ENCODE data around the gene RPP21.
A peak's percentile ranks its signal among the peaks of the same experiment; 100 is the strongest.

Gene RPP21

GRCh38 chr6:30349421-30350177, 4.6 kb downstream of the RPP21 start:
- Histone ChIP-seq H3K36me3 (ENCODE audit: control insufficient read depth in 5 of 5, insufficient read depth in 5 of 5, low read length in 5 of 5) (peaks cover 0 to 10% (median 6%) of the 10 kb centered on the region in 5 donors), H3K27ac (ENCODE audit: low read depth, low read length) (no peak overlapping the region), H3K27me3 (ENCODE audit: control insufficient read depth in 5 of 5, insufficient read depth in 4 of 5, low read length in 5 of 5) (no peaks in the 10 kb centered on the region), H3K4me3 (ENCODE audit: low read depth in 1 of 5, low read length in 5 of 5) (no peak overlapping the region), H3K9ac (ENCODE audit: low read length in 5 of 5) (no peak overlapping the region), H3K4me1 (ENCODE audit: control insufficient read depth in 5 of 5, insufficient read depth in 5 of 5, low read length in 5 of 5) (peaks cover 0 to 11% (median 10%) of the 10 kb centered on the region in 5 donors), H3K9me3 (ENCODE audit: control insufficient read depth in 5 of 5, low read length in 5 of 5) (no peaks in the 10 kb centered on the region)

DNA sequence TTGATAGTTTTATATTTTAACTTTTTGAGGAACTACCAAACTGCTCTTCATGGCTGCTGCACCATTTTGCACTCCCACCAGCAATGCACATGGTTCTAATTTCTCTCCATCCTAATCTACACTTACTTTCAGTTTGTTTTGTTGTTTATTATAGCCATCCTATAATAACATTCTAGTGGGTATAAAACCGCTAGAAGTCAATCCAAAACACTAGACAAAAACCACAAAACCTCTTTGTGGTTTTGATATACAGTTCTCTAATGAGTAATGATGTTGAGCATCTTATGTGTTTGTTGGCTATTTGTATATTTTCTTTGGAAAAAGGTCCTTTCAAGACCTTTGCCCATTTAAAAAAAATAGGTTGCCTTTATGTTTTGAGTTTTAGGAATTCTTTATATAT, 5.6 kb downstream of the RPP21 start:
- Histone ChIP-seq H3K4me1 (ENCODE audit: control insufficient read depth in 5 of 5, insufficient read depth in 5 of 5, low read length in 5 of 5) (peaks cover 0 to 7% (median 7%) of the 10 kb centered on the region in 5 donors), H3K9ac (ENCODE audit: low read length in 5 of 5) (no peak overlapping the region), H3K36me3 (ENCODE audit: control insufficient read depth in 5 of 5, insufficient read depth in 5 of 5, low read length in 5 of 5) (peaks cover 0 to 10% (median 6%) of the 10 kb centered on the region in 5 donors), H3K9me3 (ENCODE audit: control insufficient read depth in 5 of 5, low read length in 5 of 5) (no peaks in the 10 kb centered on the region), H3K27ac (ENCODE audit: low read depth, low read length) (no peak overlapping the region), H3K4me3 (ENCODE audit: low read depth in 1 of 5, low read length in 5 of 5) (no peak overlapping the region), H3K27me3 (ENCODE audit: control insufficient read depth in 5 of 5, insufficient read depth in 4 of 5, low read length in 5 of 5) (peaks cover 0 to 5% (median 2%) of the 10 kb centered on the region in 5 donors)

DNA sequence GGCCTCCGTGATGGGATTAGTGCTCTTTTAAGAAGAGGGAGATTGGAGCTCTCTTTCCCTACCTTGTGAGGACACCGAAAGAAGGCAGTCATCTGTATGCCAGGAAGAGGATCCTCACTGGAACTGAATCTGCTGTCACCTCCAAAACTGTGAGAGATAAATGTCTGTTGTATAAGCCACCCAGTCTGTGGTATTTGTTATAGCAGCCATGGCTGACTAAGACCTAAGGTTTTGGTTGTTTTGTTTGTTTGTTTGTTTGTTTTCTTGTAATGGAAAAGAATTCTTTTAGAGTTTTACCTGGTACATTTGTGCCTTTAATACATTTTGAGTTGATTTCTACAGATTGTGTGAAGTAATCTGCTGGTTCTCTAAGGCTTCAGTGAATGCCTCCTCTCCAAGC, 7.6 kb downstream of the RPP21 start:
- peaks cover 0 to 15% (median 3%) of the 10 kb centered on the region in 5 donors for H3K27me3 ChIP-seq (ENCODE audit: control insufficient read depth in 5 of 5, insufficient read depth in 4 of 5, low read length in 5 of 5)
- H3K9me3 ChIP-seq (ENCODE audit: control insufficient read depth in 5 of 5, low read length in 5 of 5) = no peaks in the 10 kb centered on the region
- H3K9ac ChIP-seq (ENCODE audit: low read length in 5 of 5) = no peak overlapping the region
- H3K27ac ChIP-seq (ENCODE audit: low read depth, low read length) = no peak overlapping the region
- H3K4me3 ChIP-seq (ENCODE audit: low read depth in 1 of 5, low read length in 5 of 5) = no peak overlapping the region
- peaks cover 0 to 1% (median 0%) of the 10 kb centered on the region in 5 donors for H3K36me3 ChIP-seq (ENCODE audit: control insufficient read depth in 5 of 5, insufficient read depth in 5 of 5, low read length in 5 of 5)
- peaks cover 0 to 2% (median 0%) of the 10 kb centered on the region in 5 donors for H3K4me1 ChIP-seq (ENCODE audit: control insufficient read depth in 5 of 5, insufficient read depth in 5 of 5, low read length in 5 of 5)

DNA sequence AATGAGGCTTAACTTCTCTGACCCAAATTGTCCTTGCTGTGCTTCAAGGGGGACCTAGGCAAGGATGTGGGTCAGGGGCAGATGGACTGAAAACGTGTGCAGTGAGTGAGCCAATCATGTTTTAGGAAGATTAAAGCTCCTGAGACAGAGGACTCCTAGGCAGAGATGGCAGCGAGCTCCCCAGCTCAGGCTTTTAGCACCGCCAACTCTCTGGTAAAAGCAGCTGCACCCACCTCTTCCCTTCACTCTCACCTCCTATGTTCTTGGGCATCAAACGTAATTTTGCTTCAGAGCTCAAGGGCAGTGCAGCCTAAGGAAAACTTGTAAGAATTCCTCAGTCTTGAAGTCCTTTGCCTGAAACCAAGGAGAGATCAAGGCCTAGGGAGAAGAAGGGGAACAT, 10.3 kb downstream of the RPP21 start:
- H3K36me3 ChIP-seq (ENCODE audit: control insufficient read depth in 5 of 5, insufficient read depth in 5 of 5, low read length in 5 of 5) = no peaks in the 10 kb centered on the region
- H3K9me3 ChIP-seq (ENCODE audit: control insufficient read depth in 5 of 5, low read length in 5 of 5) = no peaks in the 10 kb centered on the region
- no peak overlapping the region for H3K27ac ChIP-seq (ENCODE audit: low read depth, low read length)
- H3K4me1 ChIP-seq (ENCODE audit: control insufficient read depth in 5 of 5, insufficient read depth in 5 of 5, low read length in 5 of 5) = peaks cover 0 to 8% (median 6%) of the 10 kb centered on the region in 5 donors
- peaks cover 13 to 41% (median 24%) of the 10 kb centered on the region in 5 donors for H3K27me3 ChIP-seq (ENCODE audit: control insufficient read depth in 5 of 5, insufficient read depth in 4 of 5, low read length in 5 of 5)
- H3K9ac ChIP-seq (ENCODE audit: low read length in 5 of 5) = no peak overlapping the region
- no peak overlapping the region for H3K4me3 ChIP-seq (ENCODE audit: low read depth in 1 of 5, low read length in 5 of 5)

DNA sequence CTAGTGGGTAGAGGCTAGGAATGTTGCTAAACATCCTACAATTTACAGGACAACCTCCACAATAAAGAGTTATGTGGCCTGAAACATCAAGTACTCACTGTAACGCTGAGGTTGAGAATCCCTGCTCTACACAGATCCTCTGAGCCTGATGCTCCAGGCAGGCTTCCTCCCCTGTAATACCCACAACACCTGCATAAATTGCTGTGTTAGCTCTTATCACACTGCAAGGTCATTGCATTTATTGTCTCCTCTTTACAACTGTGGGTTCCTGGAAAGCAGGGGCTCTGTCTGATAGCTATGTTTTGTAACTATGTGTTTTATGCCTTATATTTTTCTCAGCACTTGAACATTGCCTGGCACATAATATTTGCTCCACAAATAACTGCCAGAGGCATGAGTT, 11.6 kb downstream of the RPP21 start:
- no peak overlapping the region for H3K27ac ChIP-seq (ENCODE audit: low read depth, low read length)
- no peak overlapping the region for H3K9ac ChIP-seq (ENCODE audit: low read length in 5 of 5)
- no peak overlapping the region for H3K4me3 ChIP-seq (ENCODE audit: low read depth in 1 of 5, low read length in 5 of 5)
- no peaks in the 10 kb centered on the region for H3K36me3 ChIP-seq (ENCODE audit: control insufficient read depth in 5 of 5, insufficient read depth in 5 of 5, low read length in 5 of 5)
- peaks cover 18 to 50% (median 25%) of the 10 kb centered on the region in 5 donors for H3K27me3 ChIP-seq (ENCODE audit: control insufficient read depth in 5 of 5, insufficient read depth in 4 of 5, low read length in 5 of 5)
- H3K9me3 ChIP-seq (ENCODE audit: control insufficient read depth in 5 of 5, low read length in 5 of 5) = no peaks in the 10 kb centered on the region
- H3K4me1 ChIP-seq (ENCODE audit: control insufficient read depth in 5 of 5, insufficient read depth in 5 of 5, low read length in 5 of 5) = peaks cover 0 to 8% (median 6%) of the 10 kb centered on the region in 5 donors

DNA sequence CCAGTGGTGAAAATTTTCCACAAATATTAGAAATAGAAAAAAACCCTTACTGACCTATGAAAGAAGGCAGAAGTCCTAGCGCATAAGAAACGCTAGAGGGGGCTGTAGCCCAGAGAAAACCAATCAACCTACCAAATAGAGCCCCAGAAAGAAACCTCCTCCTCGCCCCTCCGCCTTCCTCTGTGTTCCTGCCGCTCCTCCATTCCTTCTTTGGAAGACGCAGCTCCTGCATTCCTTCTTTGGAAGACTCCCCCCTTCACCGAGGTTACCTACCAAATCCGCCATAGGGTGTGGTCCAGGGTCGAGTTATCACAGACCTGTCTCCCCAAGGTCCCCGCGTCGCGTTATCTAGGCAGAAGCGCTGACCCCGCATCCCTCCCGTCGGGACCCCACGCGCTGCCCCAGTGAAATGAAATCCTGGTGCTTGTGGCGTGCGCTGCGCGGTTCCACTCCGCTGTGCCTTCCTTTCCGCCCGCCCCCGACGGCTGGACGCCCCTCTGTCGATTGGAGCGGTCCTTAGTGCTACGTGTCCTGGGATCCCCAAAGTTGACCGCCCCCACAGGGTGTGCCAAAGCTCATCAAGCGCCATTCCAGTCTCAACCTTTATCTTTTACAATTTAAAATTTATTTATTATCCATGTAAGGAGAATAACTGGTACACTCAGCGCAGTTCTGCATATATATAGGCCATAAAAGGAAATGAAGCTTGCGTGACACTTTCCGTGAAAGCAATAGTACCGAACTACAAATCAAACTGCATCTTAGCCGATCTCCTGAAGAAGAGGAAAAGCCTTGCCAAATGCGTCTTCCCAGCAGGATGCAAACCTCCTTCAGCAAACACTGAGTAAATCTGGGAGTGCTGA, 13.0 kb downstream of the RPP21 start:
- Histone ChIP-seq H3K27me3 (ENCODE audit: control insufficient read depth in 5 of 5, insufficient read depth in 4 of 5, low read length in 5 of 5) (peaks cover 18 to 50% (median 34%) of the 10 kb centered on the region in 5 donors), H3K27ac (ENCODE audit: low read depth, low read length) (no peak overlapping the region), H3K9me3 (ENCODE audit: control insufficient read depth in 5 of 5, low read length in 5 of 5) (peaks cover 0 to 4% (median 3%) of the 10 kb centered on the region in 5 donors), H3K36me3 (ENCODE audit: control insufficient read depth in 5 of 5, insufficient read depth in 5 of 5, low read length in 5 of 5) (no peaks in the 10 kb centered on the region), H3K4me1 (ENCODE audit: control insufficient read depth in 5 of 5, insufficient read depth in 5 of 5, low read length in 5 of 5) (peaks cover 0 to 8% (median 6%) of the 10 kb centered on the region in 5 donors), H3K4me3 (ENCODE audit: low read depth in 1 of 5, low read length in 5 of 5) (peak overlapping the region; percentile 37 to 56 (median 49)), H3K9ac (ENCODE audit: low read length in 5 of 5) (peak overlapping the region in 1 of 5 donors; percentile 13)

DNA sequence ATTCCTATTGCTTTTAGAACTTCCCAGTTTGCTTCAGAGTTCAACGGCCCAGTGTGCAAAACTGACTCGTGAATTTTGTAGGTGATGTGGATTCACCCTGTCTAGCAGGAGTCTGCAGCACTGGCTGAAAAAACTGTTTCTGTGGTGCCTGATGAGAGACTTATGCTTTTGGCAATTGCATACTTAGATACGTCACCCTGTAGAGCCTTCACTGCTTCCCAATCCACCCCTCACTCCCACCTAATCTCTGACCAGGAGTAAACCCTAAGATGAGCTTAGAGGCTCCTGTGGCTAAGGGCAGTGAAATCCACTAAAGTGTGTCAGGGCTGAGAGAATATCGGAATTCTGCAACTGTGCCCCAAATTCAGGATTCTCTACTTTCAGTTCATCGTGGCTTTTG, 14.3 kb downstream of the RPP21 start:
- Histone ChIP-seq H3K4me3 (ENCODE audit: low read depth in 1 of 5, low read length in 5 of 5) (no peak overlapping the region), H3K36me3 (ENCODE audit: control insufficient read depth in 5 of 5, insufficient read depth in 5 of 5, low read length in 5 of 5) (no peaks in the 10 kb centered on the region), H3K9ac (ENCODE audit: low read length in 5 of 5) (no peak overlapping the region), H3K27ac (ENCODE audit: low read depth, low read length) (no peak overlapping the region), H3K4me1 (ENCODE audit: control insufficient read depth in 5 of 5, insufficient read depth in 5 of 5, low read length in 5 of 5) (peaks cover 0 to 8% (median 6%) of the 10 kb centered on the region in 5 donors), H3K27me3 (ENCODE audit: control insufficient read depth in 5 of 5, insufficient read depth in 4 of 5, low read length in 5 of 5) (peaks cover 20 to 50% (median 36%) of the 10 kb centered on the region in 5 donors), H3K9me3 (ENCODE audit: control insufficient read depth in 5 of 5, low read length in 5 of 5) (peaks cover 0 to 4% (median 3%) of the 10 kb centered on the region in 5 donors)

DNA sequence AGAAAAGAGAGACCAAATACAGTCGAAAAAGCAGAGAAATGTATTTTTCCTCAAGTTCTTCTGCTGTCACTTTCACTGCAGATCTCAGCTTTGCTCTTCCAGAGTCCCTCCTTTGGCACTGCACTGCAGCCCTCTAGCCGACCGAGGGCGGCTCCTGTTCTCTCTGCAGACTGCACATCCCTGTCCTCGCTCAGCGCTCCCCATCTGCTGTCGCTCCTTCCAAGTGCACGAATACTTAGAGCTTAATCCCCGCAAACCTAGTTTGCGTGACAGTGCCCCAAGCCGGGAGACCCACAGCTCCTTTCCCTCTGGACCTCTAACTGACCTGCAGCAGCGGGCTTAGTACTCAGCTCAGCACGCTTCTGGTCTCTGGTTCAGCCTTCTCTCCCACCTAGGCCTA, 15.2 kb downstream of the RPP21 start:
- H3K36me3 ChIP-seq (ENCODE audit: control insufficient read depth in 5 of 5, insufficient read depth in 5 of 5, low read length in 5 of 5) = no peaks in the 10 kb centered on the region
- H3K4me1 ChIP-seq (ENCODE audit: control insufficient read depth in 5 of 5, insufficient read depth in 5 of 5, low read length in 5 of 5) = peaks cover 0 to 8% (median 6%) of the 10 kb centered on the region in 5 donors
- peaks cover 0 to 4% (median 3%) of the 10 kb centered on the region in 5 donors for H3K9me3 ChIP-seq (ENCODE audit: control insufficient read depth in 5 of 5, low read length in 5 of 5)
- no peak overlapping the region for H3K9ac ChIP-seq (ENCODE audit: low read length in 5 of 5)
- H3K4me3 ChIP-seq (ENCODE audit: low read depth in 1 of 5, low read length in 5 of 5) = no peak overlapping the region
- peaks cover 20 to 50% (median 36%) of the 10 kb centered on the region in 5 donors for H3K27me3 ChIP-seq (ENCODE audit: control insufficient read depth in 5 of 5, insufficient read depth in 4 of 5, low read length in 5 of 5)
- H3K27ac ChIP-seq (ENCODE audit: low read depth, low read length) = no peak overlapping the region

GRCh38 chr6:30361661-30362060, 16.7 kb downstream of the RPP21 start:
- H3K27me3 ChIP-seq (ENCODE audit: control insufficient read depth in 5 of 5, insufficient read depth in 4 of 5, low read length in 5 of 5) = peaks cover 20 to 52% (median 35%) of the 10 kb centered on the region in 5 donors
- H3K27ac ChIP-seq (ENCODE audit: low read depth, low read length) = no peak overlapping the region
- H3K4me3 ChIP-seq (ENCODE audit: low read depth in 1 of 5, low read length in 5 of 5) = no peak overlapping the region
- H3K36me3 ChIP-seq (ENCODE audit: control insufficient read depth in 5 of 5, insufficient read depth in 5 of 5, low read length in 5 of 5) = no peaks in the 10 kb centered on the region
- peaks cover 0 to 8% (median 6%) of the 10 kb centered on the region in 5 donors for H3K4me1 ChIP-seq (ENCODE audit: control insufficient read depth in 5 of 5, insufficient read depth in 5 of 5, low read length in 5 of 5)
- peaks cover 0 to 4% (median 3%) of the 10 kb centered on the region in 5 donors for H3K9me3 ChIP-seq (ENCODE audit: control insufficient read depth in 5 of 5, low read length in 5 of 5)
- no peak overlapping the region for H3K9ac ChIP-seq (ENCODE audit: low read length in 5 of 5)

DNA sequence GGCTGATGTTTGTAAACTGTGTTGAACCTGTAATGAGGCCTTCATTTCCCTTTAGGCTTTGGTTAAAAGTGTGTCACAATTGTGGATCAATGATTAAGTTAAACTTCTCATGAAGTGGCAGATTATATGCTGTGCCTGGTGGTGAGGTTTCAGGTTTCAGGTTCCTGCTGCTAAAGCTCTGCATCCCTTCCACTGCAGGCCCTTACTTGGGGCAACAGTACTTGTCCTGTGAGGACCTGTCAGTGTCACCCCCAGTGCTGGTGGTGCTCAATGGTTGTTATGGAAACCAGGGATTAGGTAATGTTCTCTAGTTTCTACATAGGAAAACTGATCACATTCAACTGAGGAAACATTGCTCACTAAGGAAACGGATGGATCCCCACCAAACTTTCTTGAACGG, 18.5 kb downstream of the RPP21 start:
- H3K9ac ChIP-seq (ENCODE audit: low read length in 5 of 5) = no peak overlapping the region
- peaks cover 21 to 41% (median 31%) of the 10 kb centered on the region in 5 donors for H3K27me3 ChIP-seq (ENCODE audit: control insufficient read depth in 5 of 5, insufficient read depth in 4 of 5, low read length in 5 of 5)
- H3K9me3 ChIP-seq (ENCODE audit: control insufficient read depth in 5 of 5, low read length in 5 of 5) = peaks cover 0 to 4% (median 3%) of the 10 kb centered on the region in 5 donors
- H3K36me3 ChIP-seq (ENCODE audit: control insufficient read depth in 5 of 5, insufficient read depth in 5 of 5, low read length in 5 of 5) = no peaks in the 10 kb centered on the region
- H3K27ac ChIP-seq (ENCODE audit: low read depth, low read length) = no peak overlapping the region
- no peak overlapping the region for H3K4me3 ChIP-seq (ENCODE audit: low read depth in 1 of 5, low read length in 5 of 5)
- H3K4me1 ChIP-seq (ENCODE audit: control insufficient read depth in 5 of 5, insufficient read depth in 5 of 5, low read length in 5 of 5) = no peaks in the 10 kb centered on the region
